ENCODE measurements around the gene ART1.

- TF ChIP-seq CTCF (IDR thresholded peaks at IDR 0.05) (no peak), ZFX (IDR thresholded peaks at IDR 0.05; ENCODE audit: borderline replicate concordance) (no peak)
Observed at GRCh38 chr11:3669128-3669527, 24.2 kb downstream of the ART1 start.
